GM21723 (cell line): Measurements from ENCODE around the gene GOLGA6L22.
"Not testable (repeated sequence)": the region's sequence is repeated elsewhere in the genome, so short reads cannot be mapped to it uniquely, and the experiment has no call there.

Experiments used
- ATAC-seq: cut with Tn5 transposase; IDR thresholded peaks from one replicate; pipeline ENCODE4 v1.9.1; 2021; ENCODE audit warnings: mild to moderate bottlenecking, moderate library complexity; ENCODE audit not compliant: unreplicated experiment

Gene GOLGA6L22

GRCh38 chr15:22458603-22459002, at the start of gene GOLGA6L22:
TSS of gene GOLGA6L22 (plus strand) at chr15:22458903. CDS start at chr15:22458994, 91 bp downstream.
- ATAC-seq, result not testable (repeated sequence)

- not testable (repeated sequence) for ATAC-seq
Observed at GRCh38 chr15:22417288-22417687, 41.4 kb upstream of the GOLGA6L22 start.

- ATAC-seq, result not testable (repeated sequence)
Observed at GRCh38 chr15:22417795-22418194, 40.9 kb upstream of the GOLGA6L22 start.

GRCh38 chr15:22418212-22418611, 40.5 kb upstream of the GOLGA6L22 start:
- ATAC-seq, result not testable (repeated sequence)

- not testable (repeated sequence) for ATAC-seq
Observed at GRCh38 chr15:22418666-22419065, 40.0 kb upstream of the GOLGA6L22 start.

- ATAC-seq, result not testable (repeated sequence)
Observed at GRCh38 chr15:22420340-22420739, 38.4 kb upstream of the GOLGA6L22 start.

- ATAC-seq, result not testable (repeated sequence)
Observed at GRCh38 chr15:22429426-22429825, 29.3 kb upstream of the GOLGA6L22 start.

GRCh38 chr15:22431687-22432086, 27.0 kb upstream of the GOLGA6L22 start:
- ATAC-seq, result not testable (repeated sequence)

GRCh38 chr15:22494490-22495113, 35.9 kb downstream of the GOLGA6L22 start:
- ATAC-seq, result not testable (repeated sequence)

- not testable (repeated sequence) for ATAC-seq
Observed at GRCh38 chr15:22497200-22497599, 38.5 kb downstream of the GOLGA6L22 start.

- not testable (repeated sequence) for ATAC-seq
Observed at GRCh38 chr15:22498220-22498925, 39.7 kb downstream of the GOLGA6L22 start.

- not testable (repeated sequence) for ATAC-seq
Observed at GRCh38 chr15:22502272-22502671, 43.6 kb downstream of the GOLGA6L22 start.

GRCh38 chr15:22506959-22507358, 48.3 kb downstream of the GOLGA6L22 start:
- ATAC-seq, result not testable (repeated sequence)

- not testable (repeated sequence) for ATAC-seq
Observed at GRCh38 chr15:22516140-22516539, 57.4 kb downstream of the GOLGA6L22 start.
